D721Med (cell line): ENCODE data around the gene ANKRD28.
"Not testable (repeated sequence)": the region's sequence is repeated elsewhere in the genome, so short reads cannot be mapped to it uniquely, and the experiment has no call there.

Experiments used
- DNase-seq: peaks from one replicate; pipeline ENCODE4 v3.0.0; 2011; ENCODE audit warnings: low spot score; ENCODE audit not compliant: insufficient read length
- FAIRE-seq: peaks from 2 replicates; lab custom pipeline; 2011; peaks lifted over from hg19 to GRCh38; lab: Jason Lieb, UNC
- TF ChIP-seq, protein P1 (sequence below): IDR thresholded peaks from 2 replicates; pipeline ENCODE4 v1.5.1; 2012; ENCODE audit warnings: mild to moderate bottlenecking, control low read depth; ENCODE audit not compliant: insufficient read depth; ENCODE audit errors: missing control alignments

Gene ANKRD28

GRCh38 chr3:15628967-15629366, 168.8 kb downstream of the ANKRD28 start:
- DNase-seq (no peak), FAIRE-seq (no peak)
- TF ChIP-seq, protein P1, sequence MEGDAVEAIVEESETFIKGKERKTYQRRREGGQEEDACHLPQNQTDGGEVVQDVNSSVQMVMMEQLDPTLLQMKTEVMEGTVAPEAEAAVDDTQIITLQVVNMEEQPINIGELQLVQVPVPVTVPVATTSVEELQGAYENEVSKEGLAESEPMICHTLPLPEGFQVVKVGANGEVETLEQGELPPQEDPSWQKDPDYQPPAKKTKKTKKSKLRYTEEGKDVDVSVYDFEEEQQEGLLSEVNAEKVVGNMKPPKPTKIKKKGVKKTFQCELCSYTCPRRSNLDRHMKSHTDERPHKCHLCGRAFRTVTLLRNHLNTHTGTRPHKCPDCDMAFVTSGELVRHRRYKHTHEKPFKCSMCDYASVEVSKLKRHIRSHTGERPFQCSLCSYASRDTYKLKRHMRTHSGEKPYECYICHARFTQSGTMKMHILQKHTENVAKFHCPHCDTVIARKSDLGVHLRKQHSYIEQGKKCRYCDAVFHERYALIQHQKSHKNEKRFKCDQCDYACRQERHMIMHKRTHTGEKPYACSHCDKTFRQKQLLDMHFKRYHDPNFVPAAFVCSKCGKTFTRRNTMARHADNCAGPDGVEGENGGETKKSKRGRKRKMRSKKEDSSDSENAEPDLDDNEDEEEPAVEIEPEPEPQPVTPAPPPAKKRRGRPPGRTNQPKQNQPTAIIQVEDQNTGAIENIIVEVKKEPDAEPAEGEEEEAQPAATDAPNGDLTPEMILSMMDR, result no peak

DNA sequence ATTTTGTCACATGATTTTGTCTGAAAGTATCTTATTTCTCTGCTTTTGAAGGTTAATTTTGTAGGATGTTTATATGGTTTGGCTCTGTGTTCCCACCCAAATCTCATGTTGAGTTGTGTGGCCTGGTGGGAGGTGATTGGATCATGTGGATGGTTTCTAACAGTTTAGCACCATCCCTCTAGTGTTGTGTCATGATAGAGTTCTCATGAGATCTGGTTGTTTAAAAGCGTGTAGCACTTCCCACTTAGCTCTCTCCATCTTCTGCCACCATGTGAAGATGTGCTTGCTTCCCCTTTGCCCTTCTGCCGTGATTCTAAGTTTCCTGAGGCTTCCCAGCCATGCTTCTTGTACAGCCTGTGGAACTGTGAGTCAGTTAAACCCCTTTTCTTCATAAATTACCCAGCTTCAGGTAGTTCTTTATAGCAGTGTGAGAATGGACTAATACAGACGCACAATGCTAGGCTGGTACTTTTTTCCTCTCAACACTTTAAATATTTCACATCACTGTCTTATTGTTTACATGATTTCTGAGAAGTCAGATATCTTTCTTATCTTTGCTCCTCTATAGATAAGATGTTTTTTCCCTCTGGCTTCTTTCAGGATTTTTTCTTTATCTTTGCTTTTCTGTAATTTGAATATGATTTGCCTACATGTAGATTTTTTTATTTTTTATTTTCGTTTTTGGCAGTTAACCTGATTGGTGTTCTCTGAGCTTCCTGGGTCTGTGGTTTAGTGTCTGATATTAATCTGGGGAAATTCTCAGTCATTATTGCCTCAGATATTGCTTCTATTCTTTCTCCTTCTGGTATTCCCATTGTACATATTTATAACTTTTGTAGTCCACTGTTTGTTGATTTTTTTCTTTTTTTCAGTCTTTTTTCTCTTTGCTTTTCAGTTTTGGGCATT, 174.0 kb downstream of the ANKRD28 start:
- DNase-seq (no peak), FAIRE-seq (no peak)
- TF ChIP-seq, protein P1, result no peak

DNA sequence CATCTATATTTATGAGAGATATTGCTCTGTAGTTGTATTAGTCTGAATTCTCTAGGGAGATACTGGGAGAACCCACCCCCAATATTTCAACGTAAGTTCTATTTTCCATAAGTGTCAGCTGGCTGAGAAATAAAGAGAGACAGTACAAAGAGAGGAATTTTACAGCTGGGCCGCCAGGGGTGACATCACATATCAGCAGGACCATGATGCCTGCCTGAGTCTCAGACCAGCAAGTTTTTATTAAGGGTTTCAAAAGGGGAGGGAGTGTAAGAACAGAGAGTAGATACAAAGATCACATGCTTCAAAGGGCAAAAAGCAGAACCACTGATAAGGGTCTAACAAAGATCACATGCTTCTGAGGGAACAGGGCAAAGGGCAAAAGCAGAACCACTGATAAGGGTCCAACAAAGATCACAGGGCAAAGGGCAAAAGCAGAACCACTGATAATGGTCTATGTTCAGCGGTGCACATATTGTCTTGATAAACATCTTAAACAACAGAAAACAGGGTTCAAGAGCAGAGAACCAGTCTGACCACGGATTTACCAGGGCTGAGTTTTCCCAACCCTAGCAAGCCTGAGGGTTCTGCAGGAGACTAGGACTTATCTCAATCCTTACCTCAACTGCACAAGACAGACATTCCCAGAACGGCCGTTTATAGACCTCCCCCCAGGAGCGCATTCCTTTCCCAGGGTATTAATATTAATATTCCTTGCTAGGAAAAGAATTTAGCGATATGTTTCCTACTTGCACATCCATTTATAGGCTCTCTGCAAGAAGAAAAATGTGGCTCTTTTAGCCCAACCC, 177.9 kb downstream of the ANKRD28 start:
- not testable (repeated sequence) for FAIRE-seq, DNase-seq
